HCT116 (cell line): Measurements from ENCODE around the gene PADI2. TPM values are rescaled to one million over a fixed set of nuclear protein-coding genes. Genes with fewer than 3 reads are reported as not detected.

Experiments
- ATAC-seq: fragments of 200-7000 bp; cut with Tn5 transposase; 2 replicates; pipeline ENCODE4 v1.9.1; 2020; ENCODE audit warnings: mild to moderate bottlenecking, moderate library complexity
- BruUV-seq: library from RNA; stranded (reverse); fragments of 400-500 nt; replicated peaks from 2 replicates; lab custom pipeline; 2021; lab: Mats Ljungman, UMichigan
- CTCF ChIA-PET: fragments of 300-600 bp; sonication (Branson Sonifier 250); formaldehyde crosslinking; loops from one replicate; lab custom pipeline; 2021; ENCODE audit warnings: antibody characterized with exemption; lab: Charles Lee
- POLR2A ChIA-PET: fragments of 300-600, 350-600 bp; sonication (Branson Sonifier 250); formaldehyde crosslinking; loops from one replicate; lab custom pipeline; 2021; ENCODE audit warnings: antibody characterized with exemption; lab: Charles Lee
- RAD21 ChIA-PET, 2 experiments: fragments of 300-600 bp; sonication (Branson Sonifier 250); formaldehyde crosslinking; loops; one replicate each; lab custom pipeline; 2023; ENCODE audit warnings: low total read pairs in 2 of 2; ENCODE audit not compliant: uncharacterized antibody in 2 of 2, unreplicated experiment in 2 of 2, low non-redundant PET in 1 of 2; lab: Charles Lee
- DNase-seq: peaks from one replicate; pipeline ENCODE4 v3.0.0-alpha.2; 2010; ENCODE audit warnings: low read depth, low spot score
- H2AFZ ChIP-seq: fragments of 200-600 bp; shearing (Covaris generic), sonication (generic); 2 replicates; pipeline ENCODE4 v1.6.1; 2017; ENCODE audit warnings: low read depth, mixed run types, mixed read lengths, antibody characterized with exemption, low read length; ENCODE audit not compliant: poor library complexity, severe bottlenecking
- H3K27ac ChIP-seq: 2 replicates; pipeline ENCODE4 v1.5.1; 2012; ENCODE audit warnings: low read depth, low read length
- H3K27me3 ChIP-seq: fragments of 200-600 bp; sonication (generic); 2 replicates; pipeline ENCODE4 v1.6.1; 2016; ENCODE audit warnings: mixed run types, low read length, mixed read lengths; ENCODE audit not compliant: insufficient read depth
- H3K36me3 ChIP-seq, 2 experiments: fragments of 200-500 bp in 1 of 2; fragments of 200-600 bp in 1 of 2; sonication (Bioruptor generic) in 1 of 2; sonication (generic) in 1 of 2; 2 replicates each; pipeline versions ENCODE4 v1.5.1 to v1.6.1; 2014 to 2016; ENCODE audit warnings: low read length in 2 of 2, inconsistent platforms in 1 of 2, mixed read lengths in 1 of 2, mixed run types in 1 of 2; ENCODE audit not compliant: insufficient read depth in 2 of 2, control insufficient read depth in 1 of 2
- H3K4me1 ChIP-seq, 2 experiments: fragments of 200-600 bp in 1 of 2; sonication (generic) in 1 of 2; 2 replicates each; pipeline versions ENCODE4 v1.5.1 to v1.6.1; 2012 to 2017; ENCODE audit warnings: low read length in 2 of 2, inconsistent platforms in 1 of 2, mild to moderate bottlenecking in 1 of 2, mixed read lengths in 1 of 2, mixed run types in 1 of 2, moderate library complexity in 1 of 2; ENCODE audit not compliant: insufficient read depth in 2 of 2, control insufficient read depth in 1 of 2
- H3K4me2 ChIP-seq: fragments of 200-600 bp; sonication (generic); 2 replicates; pipeline ENCODE4 v1.6.1; 2017; ENCODE audit warnings: mixed run types, low read length, mixed read lengths
- H3K4me3 ChIP-seq, 2 experiments: fragments of 200-600 bp in 1 of 2; sonication (generic) in 1 of 2; replicated peaks in 1 of 2; 2 replicates each; pipeline ENCODE4 v1.5.1; 2011 to 2016; ENCODE audit warnings: low read length in 2 of 2, control low read depth in 1 of 2, low read depth in 1 of 2, mild to moderate bottlenecking in 1 of 2, mixed read lengths in 1 of 2, mixed run types in 1 of 2
- H3K79me2 ChIP-seq: fragments of 200-600 bp; sonication (generic); 2 replicates; pipeline ENCODE4 v1.6.1; 2017; ENCODE audit warnings: mild to moderate bottlenecking, mixed run types, low read length, moderate library complexity, mixed read lengths; ENCODE audit not compliant: insufficient read depth
- H3K9ac ChIP-seq: fragments of 200-600 bp; sonication (generic); 2 replicates; pipeline ENCODE4 v1.6.1; 2016; ENCODE audit warnings: low read length, mixed read lengths
- H3K9me2 ChIP-seq: fragments of 200-600 bp; sonication (generic), shearing (Covaris generic); 2 replicates; pipeline ENCODE4 v1.6.1; 2017; ENCODE audit warnings: mixed run types, mild to moderate bottlenecking, moderate library complexity; ENCODE audit not compliant: insufficient read depth
- H3K9me3 ChIP-seq, 2 experiments: fragments of 200-500 bp in 1 of 2; fragments of 200-600 bp in 1 of 2; sonication (Bioruptor generic) in 1 of 2; sonication (generic) in 1 of 2; 2 replicates each; pipeline ENCODE4 v1.6.1; 2014 to 2017; ENCODE audit warnings: low read length in 2 of 2, mixed read lengths in 2 of 2, inconsistent platforms in 1 of 2, low read depth in 1 of 2, mild to moderate bottlenecking in 1 of 2, mixed run types in 1 of 2, moderate library complexity in 1 of 2; ENCODE audit not compliant: control insufficient read depth in 1 of 2, insufficient read depth in 1 of 2
- H4K20me1 ChIP-seq: fragments of 200-600 bp; sonication (generic), shearing (Covaris generic); 2 replicates; pipeline ENCODE4 v1.6.1; 2017; ENCODE audit warnings: mixed run types, mild to moderate bottlenecking, moderate library complexity; ENCODE audit not compliant: insufficient read depth
- ATF3 ChIP-seq: IDR thresholded peaks from 2 replicates; pipeline ENCODE4 v1.6.1; 2012
- CBX3 ChIP-seq: IDR thresholded peaks from 2 replicates; pipeline ENCODE4 v1.6.1; 2012; ENCODE audit warnings: low read depth
- CEBPB ChIP-seq: IDR thresholded peaks from 2 replicates; pipeline ENCODE4 v1.6.1; 2012; ENCODE audit warnings: low read depth
- EGR1 ChIP-seq: IDR thresholded peaks from 2 replicates; pipeline ENCODE4 v1.6.1; 2012; ENCODE audit warnings: low read depth
- EZH2phosphoT487 ChIP-seq: fragments of 200-600 bp; IDR thresholded peaks from 2 replicates; pipeline ENCODE4 v1.6.1; 2018; ENCODE audit warnings: antibody characterized with exemption, borderline replicate concordance
- FOSL1 ChIP-seq: IDR thresholded peaks from 2 replicates; pipeline ENCODE4 v1.6.1; 2012; ENCODE audit warnings: low read depth
- JUND ChIP-seq: IDR thresholded peaks from 2 replicates; pipeline ENCODE4 v1.6.1; 2012
- MAX ChIP-seq: IDR thresholded peaks from 2 replicates; pipeline ENCODE4 v1.6.1; 2012
- POLR2A ChIP-seq: IDR thresholded peaks from 2 replicates; pipeline ENCODE4 v1.7.0; 2011; ENCODE audit warnings: borderline replicate concordance; ENCODE audit not compliant: insufficient read depth, insufficient read length; ENCODE audit errors: extremely low read depth
- POLR2AphosphoS5 ChIP-seq: IDR thresholded peaks from 2 replicates; pipeline ENCODE4 v1.6.1; 2011; ENCODE audit warnings: mild to moderate bottlenecking, low read depth, low read length, moderate library complexity
- RAD21 ChIP-seq: IDR thresholded peaks from 2 replicates; pipeline ENCODE4 v1.6.1; 2012; ENCODE audit warnings: low read depth, mild to moderate bottlenecking
- SIN3A ChIP-seq: IDR thresholded peaks from 2 replicates; pipeline ENCODE4 v1.6.1; 2012; ENCODE audit warnings: low read depth
- SP1 ChIP-seq: IDR thresholded peaks from 2 replicates; pipeline ENCODE4 v1.6.1; 2012; ENCODE audit warnings: low read depth
- SRF ChIP-seq: IDR thresholded peaks from 2 replicates; pipeline ENCODE4 v1.6.1; 2012; ENCODE audit warnings: low read depth
- TCF7L2 ChIP-seq: IDR thresholded peaks from 2 replicates; pipeline ENCODE4 v1.7.0; 2011; ENCODE audit warnings: borderline replicate concordance, inconsistent platforms; ENCODE audit not compliant: insufficient read depth, insufficient read length; ENCODE audit errors: extremely low read depth
- YY1 ChIP-seq: IDR thresholded peaks from 2 replicates; pipeline ENCODE4 v1.6.1; 2011; ENCODE audit warnings: low read length, low read depth, moderate library complexity, mild to moderate bottlenecking; ENCODE audit not compliant: insufficient replicate concordance; ENCODE audit errors: extremely low read depth
- ZFX ChIP-seq: fragments of 450-650 bp; IDR thresholded peaks from 2 replicates; pipeline ENCODE4 v1.6.1; 2017
- ZNF274 ChIP-seq: fragments of 200-500 bp; sonication (Bioruptor generic); IDR thresholded peaks from 2 replicates; pipeline ENCODE4 v1.6.1; 2014; ENCODE audit warnings: mild to moderate bottlenecking, low read depth, low read length, inconsistent platforms
- intact Hi-C: fragments of 100-400 bp; cut with micrococcal nuclease; formaldehyde crosslinking; loops from 2 replicates; pipeline ENCODE4 v1.10.0; 2022
- total RNA-seq: library from RNA; stranded (reverse); gene quantifications from one replicate; pipeline ENCODE4 v1.2.1, GENCODE V29; 2021; ENCODE audit not compliant: unreplicated experiment

PADI2 gene
- total RNA-seq, 1 experiment from 2014 or later: 2.7 TPM

GRCh38 chr1:17130138-17130635, 10.9 kb upstream of the PADI2 start:
- H3K9ac ChIP-seq: no peak overlapping the region
- ChIA-PET RAD21 (interaction anchor here in 1 of 2 experiments (0.7 kb wide), 1 partner anchor 72 kb away, joined by 4 read pairs; no protein-coding TSS in a partner anchor), POLR2A (no interaction called here), CTCF (interaction anchor here (1.2 kb wide), 1 partner anchor 18 kb away, joined by 3 read pairs; no protein-coding TSS in a partner anchor)
- no peak overlapping the region for H3K27ac ChIP-seq
- ATAC-seq: no peak
- TF ChIP-seq ZFX: no peak
- no peak for TF ChIP-seq CEBPB
- no peak for TF ChIP-seq EGR1
- TF ChIP-seq EZH2phosphoT487: no peak
- no peak for TF ChIP-seq RAD21
- no peak for TF ChIP-seq CBX3
- TF ChIP-seq YY1: no peak
- H4K20me1 ChIP-seq: no peaks in the 10 kb centered on the region
- no peaks in the 10 kb centered on the region for H3K79me2 ChIP-seq
- no peaks in the 10 kb centered on the region for H3K36me3 ChIP-seq
- intact Hi-C loops: no loop called here
- H3K4me3 ChIP-seq: no peak overlapping the region
- no peaks in the 10 kb centered on the region for H3K27me3 ChIP-seq
- no peak for DNase-seq
- H3K9me2 ChIP-seq: no peaks in the 10 kb centered on the region
- H3K9me3 ChIP-seq: no peaks in the 10 kb centered on the region
- peaks cover 14 to 38% of the 10 kb centered on the region in 2 experiments for H3K4me1 ChIP-seq
- H2AFZ ChIP-seq: peak overlapping the region; percentile 4
- no peak overlapping the region for H3K4me2 ChIP-seq
- no TSS peak for BruUV-seq

- Histone ChIP-seq H4K20me1 (no peaks in the 10 kb centered on the region), H3K9me3 (no peaks in the 10 kb centered on the region), H3K9me2 (no peaks in the 10 kb centered on the region), H2AFZ (peak overlapping the region; percentile 71), H3K79me2 (no peaks in the 10 kb centered on the region), H3K36me3 (no peaks in the 10 kb centered on the region), H3K27me3 (no peaks in the 10 kb centered on the region), H3K9ac (no peak overlapping the region), H3K27ac (no peak overlapping the region; the same call in 1 of the 2 replicates), H3K4me3 (peak overlapping the region; percentile 5 to 10; a peak in 1 of 4 replicates), H3K4me1 (peaks cover 14 to 38% of the 10 kb centered on the region in 2 experiments), H3K4me2 (peak overlapping the region; percentile 65)
- no TSS peak for BruUV-seq
- DNase-seq (peak; percentile 50), ATAC-seq (peak; percentile 69)
- ChIA-PET POLR2A (interaction anchor here (1.2 to 2.2 kb wide), 2 partner anchors 105 to 109 kb away, joined by 3 to 10 read pairs; no protein-coding TSS in a partner anchor), RAD21 (interaction anchor here in 1 of 2 experiments (0.7 to 1.7 kb wide), 4 partner anchors 107 to 363 kb away, joined by 3 to 9 read pairs (median 3); no protein-coding TSS in a partner anchor), CTCF (interaction anchor here (1.3 to 4.9 kb wide), 3 partner anchors 105 to 148 kb away, joined by 4 to 71 read pairs (median 7); no protein-coding TSS in a partner anchor)
- intact Hi-C loops: loop anchor here (10.0 kb wide), 1 partner anchor 246 kb away; the partner anchor contains the start of gene PADI6
- no peak; the same call in 1 of the 2 replicates for TF ChIP-seq MAX
- TF ChIP-seq SIN3A: no peak
- TF ChIP-seq JUND: no peak; the same call in none of the 2 replicates
- no peak for TF ChIP-seq YY1
- no peak for TF ChIP-seq ATF3
- TF ChIP-seq SRF: no peak; the same call in 1 of the 2 replicates
- peak; percentile 86 for TF ChIP-seq TCF7L2
- TF ChIP-seq POLR2AphosphoS5: no peak
- TF ChIP-seq CBX3: 0 out of 2 replicates have a peak, but pooled peaks have one; percentile 42
- TF ChIP-seq ZNF274: no peak
- peak; percentile 25 for TF ChIP-seq RAD21
- peak; percentile 81 for TF ChIP-seq FOSL1
- TF ChIP-seq EGR1: no peak
- TF ChIP-seq EZH2phosphoT487: no peak
- TF ChIP-seq CEBPB: no peak
- no peak for TF ChIP-seq POLR2A
- TF ChIP-seq SP1: peak; percentile 75
Measured at GRCh38 chr1:17128361-17128760, 9.1 kb upstream of the PADI2 start.
